WI38 (cell line): ENCODE data around the gene MAP3K20.
"Not testable (repeated sequence)": the region's sequence is repeated elsewhere in the genome, so short reads cannot be mapped to it uniquely, and the experiment has no call there.

Experiments
- H3K4me3 ChIP-seq: 2 replicates; pipeline ENCODE4 v1.5.1; 2011; ENCODE audit warnings: low read depth, mild to moderate bottlenecking, control low read depth, low read length
- CTCF ChIP-seq: IDR thresholded peaks from 2 replicates; pipeline ENCODE4 v1.5.1; 2012; ENCODE audit warnings: low read depth, mild to moderate bottlenecking, control low read depth, low read length

MAP3K20 gene

GRCh38 chr2:173307293-173307692, 231.6 kb downstream of the MAP3K20 start:
- TF ChIP-seq CTCF, result no peak
- H3K4me3 ChIP-seq, result no peak overlapping the region

- H3K4me3 ChIP-seq, result not testable (repeated sequence)
Measured at GRCh38 chr2:173309370-173309769, 233.7 kb downstream of the MAP3K20 start.

- H3K4me3 ChIP-seq, result no peak overlapping the region
- TF ChIP-seq CTCF, result no peak
Measured at GRCh38 chr2:173311844-173312606, 236.4 kb downstream of the MAP3K20 start.
